Measurements from ENCODE around the gene CAMTA1. TPM values are rescaled to one million over a fixed set of nuclear protein-coding genes. Genes with fewer than 3 reads are reported as not detected.

The CAMTA1 gene
- polyA plus RNA-seq, 1 donor from 2014 or later = 162 TPM

DNA sequence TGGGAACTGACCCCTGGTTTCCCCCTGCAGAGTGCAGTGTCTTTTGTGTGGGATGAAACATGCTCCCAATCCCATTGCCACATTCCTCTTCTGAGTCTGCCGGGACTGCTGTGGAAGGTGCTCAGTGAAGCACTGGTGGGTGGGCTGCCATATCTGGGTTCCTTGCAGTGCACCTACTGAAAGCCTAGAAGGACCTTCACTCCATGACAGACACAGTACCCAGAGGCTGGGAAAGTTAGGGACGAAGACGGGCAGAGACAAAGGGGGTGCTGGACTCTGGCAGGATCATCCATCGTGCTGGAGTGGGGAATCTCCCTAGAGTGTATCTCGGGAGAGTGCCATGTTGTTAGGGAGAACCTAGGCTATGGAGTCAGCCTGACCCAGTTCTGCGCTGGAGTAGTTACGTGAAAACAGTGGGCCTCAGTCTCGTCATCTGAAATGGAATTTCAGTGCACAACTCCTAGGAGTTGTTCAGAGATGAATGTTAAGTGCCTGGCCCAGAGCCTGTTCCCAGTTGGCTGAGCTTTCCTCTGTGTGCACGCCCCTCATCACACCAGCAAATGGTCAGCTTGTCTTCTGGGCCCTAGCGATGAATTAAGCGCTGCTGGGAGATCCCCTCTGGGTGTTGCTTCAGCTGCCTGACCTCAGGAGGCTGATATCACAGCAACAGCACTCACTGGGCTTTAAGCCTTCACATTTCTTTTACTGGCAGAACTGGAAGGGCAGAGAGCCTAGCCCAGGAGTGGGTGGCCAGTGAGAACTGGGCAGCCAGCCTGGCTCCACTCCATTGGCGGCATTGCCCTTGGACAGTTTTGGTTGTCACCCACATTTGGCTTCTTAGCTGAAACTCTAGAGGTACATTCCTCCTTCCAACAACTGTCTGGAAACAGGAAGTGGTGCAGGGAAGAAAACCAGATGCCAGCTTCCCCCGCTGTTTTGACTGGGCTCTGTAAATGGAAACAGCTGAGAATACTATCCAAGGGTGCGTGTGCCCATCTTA lies 506.0 kb downstream of the CAMTA1 start:
- TF ChIP-seq POLR2AphosphoS5 (IDR thresholded peaks at IDR 0.05) (no peak), EZH2 (IDR thresholded peaks at IDR 0.05; ENCODE audit: borderline replicate concordance, insufficient read depth, low read length, poor library complexity, severe bottlenecking) (no peak), EP300 (conservative IDR thresholded peaks at IDR 0.05; ENCODE audit: poor library complexity, severe bottlenecking) (no peak), SMC3 (conservative IDR thresholded peaks at IDR 0.05; ENCODE audit: poor library complexity) (no peak), MXI1 (conservative IDR thresholded peaks at IDR 0.05; ENCODE audit: poor library complexity, severe bottlenecking) (no peak), TAF1 (IDR thresholded peaks at IDR 0.05; ENCODE audit: low read depth) (no peak), RAD21 (conservative IDR thresholded peaks at IDR 0.05) (no peak)
- TF ChIP-seq, protein P1, sequence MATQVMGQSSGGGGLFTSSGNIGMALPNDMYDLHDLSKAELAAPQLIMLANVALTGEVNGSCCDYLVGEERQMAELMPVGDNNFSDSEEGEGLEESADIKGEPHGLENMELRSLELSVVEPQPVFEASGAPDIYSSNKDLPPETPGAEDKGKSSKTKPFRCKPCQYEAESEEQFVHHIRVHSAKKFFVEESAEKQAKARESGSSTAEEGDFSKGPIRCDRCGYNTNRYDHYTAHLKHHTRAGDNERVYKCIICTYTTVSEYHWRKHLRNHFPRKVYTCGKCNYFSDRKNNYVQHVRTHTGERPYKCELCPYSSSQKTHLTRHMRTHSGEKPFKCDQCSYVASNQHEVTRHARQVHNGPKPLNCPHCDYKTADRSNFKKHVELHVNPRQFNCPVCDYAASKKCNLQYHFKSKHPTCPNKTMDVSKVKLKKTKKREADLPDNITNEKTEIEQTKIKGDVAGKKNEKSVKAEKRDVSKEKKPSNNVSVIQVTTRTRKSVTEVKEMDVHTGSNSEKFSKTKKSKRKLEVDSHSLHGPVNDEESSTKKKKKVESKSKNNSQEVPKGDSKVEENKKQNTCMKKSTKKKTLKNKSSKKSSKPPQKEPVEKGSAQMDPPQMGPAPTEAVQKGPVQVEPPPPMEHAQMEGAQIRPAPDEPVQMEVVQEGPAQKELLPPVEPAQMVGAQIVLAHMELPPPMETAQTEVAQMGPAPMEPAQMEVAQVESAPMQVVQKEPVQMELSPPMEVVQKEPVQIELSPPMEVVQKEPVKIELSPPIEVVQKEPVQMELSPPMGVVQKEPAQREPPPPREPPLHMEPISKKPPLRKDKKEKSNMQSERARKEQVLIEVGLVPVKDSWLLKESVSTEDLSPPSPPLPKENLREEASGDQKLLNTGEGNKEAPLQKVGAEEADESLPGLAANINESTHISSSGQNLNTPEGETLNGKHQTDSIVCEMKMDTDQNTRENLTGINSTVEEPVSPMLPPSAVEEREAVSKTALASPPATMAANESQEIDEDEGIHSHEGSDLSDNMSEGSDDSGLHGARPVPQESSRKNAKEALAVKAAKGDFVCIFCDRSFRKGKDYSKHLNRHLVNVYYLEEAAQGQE (IDR thresholded peaks at IDR 0.05; ENCODE audit: borderline replicate concordance) = no peak
- TF ChIP-seq, protein P2, sequence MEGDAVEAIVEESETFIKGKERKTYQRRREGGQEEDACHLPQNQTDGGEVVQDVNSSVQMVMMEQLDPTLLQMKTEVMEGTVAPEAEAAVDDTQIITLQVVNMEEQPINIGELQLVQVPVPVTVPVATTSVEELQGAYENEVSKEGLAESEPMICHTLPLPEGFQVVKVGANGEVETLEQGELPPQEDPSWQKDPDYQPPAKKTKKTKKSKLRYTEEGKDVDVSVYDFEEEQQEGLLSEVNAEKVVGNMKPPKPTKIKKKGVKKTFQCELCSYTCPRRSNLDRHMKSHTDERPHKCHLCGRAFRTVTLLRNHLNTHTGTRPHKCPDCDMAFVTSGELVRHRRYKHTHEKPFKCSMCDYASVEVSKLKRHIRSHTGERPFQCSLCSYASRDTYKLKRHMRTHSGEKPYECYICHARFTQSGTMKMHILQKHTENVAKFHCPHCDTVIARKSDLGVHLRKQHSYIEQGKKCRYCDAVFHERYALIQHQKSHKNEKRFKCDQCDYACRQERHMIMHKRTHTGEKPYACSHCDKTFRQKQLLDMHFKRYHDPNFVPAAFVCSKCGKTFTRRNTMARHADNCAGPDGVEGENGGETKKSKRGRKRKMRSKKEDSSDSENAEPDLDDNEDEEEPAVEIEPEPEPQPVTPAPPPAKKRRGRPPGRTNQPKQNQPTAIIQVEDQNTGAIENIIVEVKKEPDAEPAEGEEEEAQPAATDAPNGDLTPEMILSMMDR (IDR thresholded peaks at IDR 0.05; ENCODE audit: poor library complexity, severe bottlenecking) = no peak
- no peak overlapping the region for H3K4me2 ChIP-seq (ENCODE audit: low read length)
- no peaks in the 10 kb centered on the region for H3F3A ChIP-seq (ENCODE audit: insufficient read depth, low read length, poor library complexity, severe bottlenecking)
- H3K9me2 ChIP-seq (ENCODE audit: insufficient read depth, low read length) = no peaks in the 10 kb centered on the region
- no peaks in the 10 kb centered on the region for H3K9me3 ChIP-seq (ENCODE audit: low read length)
- H3K27me3 ChIP-seq (ENCODE audit: insufficient read depth, low read depth, low read length) = no peaks in the 10 kb centered on the region
- no peaks in the 10 kb centered on the region for H3K79me2 ChIP-seq (replicated peaks; ENCODE audit: insufficient read depth, low read length)
- no peak overlapping the region for H3K9ac ChIP-seq (ENCODE audit: low read length)
- no peaks in the 10 kb centered on the region for H4K20me1 ChIP-seq (ENCODE audit: insufficient read depth)
- no peak overlapping the region for H3K4me3 ChIP-seq (ENCODE audit: low read length)
- no peak overlapping the region for H2AFZ ChIP-seq (ENCODE audit: low read depth, low read length)
- H3K36me3 ChIP-seq (ENCODE audit: insufficient read depth, low read length) = no peaks in the 10 kb centered on the region
- H3K27ac ChIP-seq (ENCODE audit: low read length) = no peak overlapping the region

DNA sequence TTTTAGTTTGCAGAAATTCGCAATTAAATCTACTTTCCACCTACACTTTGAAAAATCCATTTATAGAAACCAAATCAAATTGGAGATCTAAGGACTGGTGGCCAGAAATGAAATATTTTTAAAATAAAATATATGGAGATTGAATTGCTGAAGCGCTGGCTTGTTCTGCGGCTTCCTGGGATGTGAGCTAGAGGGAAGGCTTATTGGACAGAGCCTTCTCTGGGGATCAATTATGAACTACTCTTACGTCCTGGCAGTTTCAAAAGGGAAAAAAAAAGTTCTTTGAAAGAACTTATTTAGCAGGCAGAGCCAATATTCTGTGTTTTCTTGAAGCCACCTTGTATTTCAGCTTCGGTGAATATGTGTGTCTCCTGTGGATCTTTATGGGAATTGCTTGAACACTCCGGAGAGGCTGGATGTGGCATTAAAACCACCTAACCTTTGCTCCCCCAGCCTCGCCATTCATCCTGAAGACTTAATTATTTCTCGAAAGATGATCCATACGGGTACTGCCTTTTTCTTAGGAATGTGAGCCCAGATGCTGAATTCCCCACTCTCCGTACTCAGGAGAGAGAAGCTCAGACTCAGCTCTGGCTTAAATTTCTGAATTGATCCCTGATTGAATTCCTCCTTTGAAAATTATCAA lies 506.9 kb downstream of the CAMTA1 start:
- Histone ChIP-seq H3K4me2 (ENCODE audit: low read length) (no peak overlapping the region), H3F3A (ENCODE audit: insufficient read depth, low read length, poor library complexity, severe bottlenecking) (no peaks in the 10 kb centered on the region), H3K79me2 (replicated peaks; ENCODE audit: insufficient read depth, low read length) (no peaks in the 10 kb centered on the region), H2AFZ (ENCODE audit: low read depth, low read length) (no peak overlapping the region), H3K9ac (ENCODE audit: low read length) (no peak overlapping the region), H3K9me3 (ENCODE audit: low read length) (no peaks in the 10 kb centered on the region), H3K36me3 (ENCODE audit: insufficient read depth, low read length) (no peaks in the 10 kb centered on the region), H3K9me2 (ENCODE audit: insufficient read depth, low read length) (no peaks in the 10 kb centered on the region), H3K27me3 (ENCODE audit: insufficient read depth, low read depth, low read length) (no peaks in the 10 kb centered on the region), H3K4me3 (ENCODE audit: low read length) (no peak overlapping the region), H4K20me1 (ENCODE audit: insufficient read depth) (no peaks in the 10 kb centered on the region), H3K27ac (ENCODE audit: low read length) (no peak overlapping the region)
- TF ChIP-seq, protein P2 (IDR thresholded peaks at IDR 0.05; ENCODE audit: poor library complexity, severe bottlenecking) = no peak
- no peak for TF ChIP-seq TAF1 (IDR thresholded peaks at IDR 0.05; ENCODE audit: low read depth)
- TF ChIP-seq EZH2 (IDR thresholded peaks at IDR 0.05; ENCODE audit: borderline replicate concordance, insufficient read depth, low read length, poor library complexity, severe bottlenecking) = no peak
- TF ChIP-seq, protein P1 (IDR thresholded peaks at IDR 0.05; ENCODE audit: borderline replicate concordance) = no peak
- no peak for TF ChIP-seq MXI1 (conservative IDR thresholded peaks at IDR 0.05; ENCODE audit: poor library complexity, severe bottlenecking)
- no peak for TF ChIP-seq EP300 (conservative IDR thresholded peaks at IDR 0.05; ENCODE audit: poor library complexity, severe bottlenecking)
- TF ChIP-seq RAD21 (conservative IDR thresholded peaks at IDR 0.05) = no peak
- TF ChIP-seq POLR2AphosphoS5 (IDR thresholded peaks at IDR 0.05) = no peak
- TF ChIP-seq SMC3 (conservative IDR thresholded peaks at IDR 0.05; ENCODE audit: poor library complexity) = no peak

Measured in neural cell (in vitro differentiated cells).